ENCODE data around the gene SPATA2L.

GRCh38 chr16:89711601-89712273 lies 10.2 kb upstream of the SPATA2L start:
- TF ChIP-seq CTCF (CRISPR knock-in tag; IDR thresholded peaks at IDR 0.05) (no peak), MTF1 (CRISPR knock-in tag; IDR thresholded peaks at IDR 0.05) (no peak), BCLAF1 (IDR thresholded peaks at IDR 0.05) (no peak), ZFP36 (IDR thresholded peaks at IDR 0.05; ENCODE audit: borderline replicate concordance, low read depth, low read length, partially characterized antibody) (no peak), REST (IDR thresholded peaks at IDR 0.05; ENCODE audit: borderline replicate concordance in 1 of 2, low read depth in 1 of 2, low read length in 2 of 2) (no peak), MAX (IDR thresholded peaks at IDR 0.05) (no peak)
